ENCODE data around the gene YWHAB.

DNA sequence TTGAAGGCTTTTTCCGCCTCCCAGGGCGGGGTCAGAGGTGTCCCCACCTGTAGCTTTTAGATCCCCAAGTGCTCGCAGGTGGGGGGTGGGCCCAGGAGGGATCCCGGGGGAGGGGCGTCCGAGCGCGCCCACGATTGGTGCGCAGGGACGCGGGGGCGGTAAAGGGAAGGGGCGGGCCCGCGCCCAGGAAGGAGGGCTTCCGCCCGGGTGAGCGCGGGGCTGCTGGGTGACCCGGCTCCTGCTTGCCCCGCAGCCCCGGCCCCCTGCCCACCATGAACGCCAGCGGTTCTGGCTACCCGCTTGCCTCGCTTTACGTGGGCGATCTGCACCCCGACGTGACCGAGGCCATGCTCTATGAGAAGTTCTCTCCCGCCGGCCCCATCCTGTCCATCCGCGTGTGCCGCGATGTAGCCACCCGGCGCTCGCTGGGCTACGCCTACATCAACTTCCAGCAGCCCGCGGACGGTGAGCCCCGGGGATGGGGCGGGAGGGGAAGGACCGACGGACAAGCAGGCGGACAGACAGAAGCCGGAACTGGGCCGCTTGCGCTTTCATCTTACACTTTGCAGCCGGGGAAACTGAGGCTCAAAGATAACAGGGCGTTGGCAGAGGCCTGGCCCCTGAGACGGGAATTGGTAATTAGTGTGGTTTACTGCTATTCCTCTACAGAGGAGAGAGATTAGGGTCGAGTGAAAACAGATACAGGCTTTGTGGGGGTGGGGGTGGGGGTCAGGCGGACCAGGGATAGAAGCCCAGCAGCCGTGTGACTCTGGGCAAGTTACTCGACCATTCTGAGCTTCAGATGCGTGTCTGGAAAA is 24.6 kb downstream of the YWHAB start, which contains the start of gene PABPC1L:
- TF ChIP-seq, protein P1, sequence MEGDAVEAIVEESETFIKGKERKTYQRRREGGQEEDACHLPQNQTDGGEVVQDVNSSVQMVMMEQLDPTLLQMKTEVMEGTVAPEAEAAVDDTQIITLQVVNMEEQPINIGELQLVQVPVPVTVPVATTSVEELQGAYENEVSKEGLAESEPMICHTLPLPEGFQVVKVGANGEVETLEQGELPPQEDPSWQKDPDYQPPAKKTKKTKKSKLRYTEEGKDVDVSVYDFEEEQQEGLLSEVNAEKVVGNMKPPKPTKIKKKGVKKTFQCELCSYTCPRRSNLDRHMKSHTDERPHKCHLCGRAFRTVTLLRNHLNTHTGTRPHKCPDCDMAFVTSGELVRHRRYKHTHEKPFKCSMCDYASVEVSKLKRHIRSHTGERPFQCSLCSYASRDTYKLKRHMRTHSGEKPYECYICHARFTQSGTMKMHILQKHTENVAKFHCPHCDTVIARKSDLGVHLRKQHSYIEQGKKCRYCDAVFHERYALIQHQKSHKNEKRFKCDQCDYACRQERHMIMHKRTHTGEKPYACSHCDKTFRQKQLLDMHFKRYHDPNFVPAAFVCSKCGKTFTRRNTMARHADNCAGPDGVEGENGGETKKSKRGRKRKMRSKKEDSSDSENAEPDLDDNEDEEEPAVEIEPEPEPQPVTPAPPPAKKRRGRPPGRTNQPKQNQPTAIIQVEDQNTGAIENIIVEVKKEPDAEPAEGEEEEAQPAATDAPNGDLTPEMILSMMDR (IDR thresholded peaks at IDR 0.05; ENCODE audit: low read length), result no peak
- TF ChIP-seq EZH2 (IDR thresholded peaks at IDR 0.05; ENCODE audit: borderline replicate concordance, low read length), result no peak

All from OCI-LY1 (cell line).